K562 (cell line): Measurements from ENCODE around the gene GALNT7. TPM values are rescaled to one million over a fixed set of nuclear protein-coding genes. Genes with fewer than 3 reads are reported as not detected.
A peak's percentile ranks its signal among the peaks of the same experiment; 100 is the strongest.

Experiments
- DIDO1 ChIP-seq: fragments of 450-650 bp; IDR thresholded peaks from 2 replicates; pipeline ENCODE4 v1.6.1; 2016; ENCODE audit warnings: low read depth, missing biosample characterization, missing genetic modification characterization
- ELF4 ChIP-seq: fragments of 450-650 bp; formaldehyde crosslinking; IDR thresholded peaks from 2 replicates; pipeline ENCODE4 v1.4.0; 2022; ENCODE audit warnings: missing genetic modification characterization
- FUS ChIP-seq: fragments of 200-400 bp; formaldehyde crosslinking; optimal IDR thresholded peaks from 2 replicates; pipeline ENCODE3; 2017; ENCODE audit warnings: low read depth, low read length
- GABPA ChIP-seq: fragments of 200-800 bp; sonication (Bioruptor generic); conservative IDR thresholded peaks from 2 replicates; pipeline ENCODE4 v1.6.1; 2016; ENCODE audit warnings: low read depth, missing genetic modification characterization, missing compliant biosample characterization
- GTF2E2 ChIP-seq: fragments of 200-800 bp; sonication (Bioruptor generic); IDR thresholded peaks from 2 replicates; pipeline ENCODE4 v1.6.1; 2016; ENCODE audit warnings: missing genetic modification characterization, missing compliant biosample characterization
- NELFE ChIP-seq: IDR thresholded peaks from 2 replicates; pipeline ENCODE4 v1.6.1; 2011; ENCODE audit warnings: mild to moderate bottlenecking; ENCODE audit not compliant: insufficient read depth, insufficient read length
- NR2F6 ChIP-seq: fragments of 450-650 bp; formaldehyde crosslinking; IDR thresholded peaks from 2 replicates; pipeline ENCODE4 v1.4.0; 2020; ENCODE audit warnings: mild to moderate bottlenecking
- PURB ChIP-seq: sonication (generic); formaldehyde crosslinking; IDR thresholded peaks from 2 replicates; pipeline ENCODE4 v1.9.0; 2021; ENCODE audit warnings: low read depth, mild to moderate bottlenecking, missing genetic modification reagents
- RBM15 ChIP-seq: fragments of 200-400 bp; formaldehyde crosslinking; IDR thresholded peaks from 2 replicates; pipeline ENCODE4 v1.6.1; 2018; ENCODE audit warnings: mild to moderate bottlenecking, low read length, moderate library complexity; ENCODE audit not compliant: insufficient read depth
- RUNX1 ChIP-seq: sonication (generic); IDR thresholded peaks from 2 replicates; pipeline ENCODE4 v1.6.1; 2016; ENCODE audit warnings: antibody characterized with exemption, low read depth
- SAFB2 ChIP-seq: fragments of 200-400 bp; formaldehyde crosslinking; IDR thresholded peaks from 2 replicates; pipeline ENCODE4 v1.6.1; 2018; ENCODE audit warnings: borderline replicate concordance, low read length, low read depth, moderate library complexity; ENCODE audit not compliant: severe bottlenecking
- TRIM24 ChIP-seq, 2 experiments: fragments of 450-650 bp; IDR thresholded peaks; 2 replicates each; pipeline ENCODE4 v1.6.1; 2016
- ZNF184 ChIP-seq: sonication (generic); formaldehyde crosslinking; IDR thresholded peaks from 2 replicates; pipeline ENCODE4 v1.5.0; 2020; ENCODE audit warnings: missing genetic modification reagents
- ZSCAN32 ChIP-seq: fragments of 450-650 bp; formaldehyde crosslinking; IDR thresholded peaks from 2 replicates; pipeline ENCODE4 v1.4.0; 2020; ENCODE audit warnings: mild to moderate bottlenecking, moderate library complexity
- polyA plus RNA-seq, 8 experiments: library from polyadenylated mRNA; depleted of rRNA in 4 of 8; stranded (reverse) in 5 of 8; unstranded in 3 of 8; fragments of >200 nt; fragmentation: Nextera tagmentation in 2 of 8; fragmentation: Illumina TruSeq in 1 of 8; extraction: Ambion mirVana in 2 of 8; extraction: Trizol in 1 of 8; gene quantifications; 2 replicates each; pipeline versions ENCODE4 v1.2.1 to v1.2.3, GENCODE V29; 2011 to 2014; ENCODE audit warnings: inconsistent platforms in 1 of 8, missing spikeins in 1 of 8
- total RNA-seq, 7 experiments: library from RNA; depleted of rRNA in 6 of 7; stranded (reverse); fragments of >200 nt in 6 of 7; fragmentation: Illumina TruSeq in 2 of 7; extraction: Trizol in 2 of 7; gene quantifications; 2 replicates each; pipeline versions ENCODE4 v1.2.1 to v1.2.3, GENCODE V29; 2011 to 2021; ENCODE audit warnings: low replicate concordance in 1 of 7
- TF ChIP-seq, protein P1 (sequence below), 3 experiments: IDR thresholded peaks in 2 of 3; conservative IDR thresholded peaks in 1 of 3; 2 replicates each; pipeline ENCODE4 v1.5.1; 2011 to 2012; ENCODE audit warnings: low read length in 3 of 3, mild to moderate bottlenecking in 3 of 3, control low read depth in 2 of 3, improper control_type of control experiment in 1 of 3, inconsistent platforms in 1 of 3, low read depth in 1 of 3, mixed read lengths in 1 of 3, moderate library complexity in 1 of 3; ENCODE audit not compliant: insufficient read depth in 2 of 3
- TF ChIP-seq, protein P2 (sequence below): IDR thresholded peaks from 2 replicates; pipeline ENCODE4 v1.6.1; 2016; ENCODE audit warnings: missing genetic modification characterization, missing compliant biosample characterization
- TF ChIP-seq, protein P3 (sequence below), 2 experiments: fragments of 200-800 bp in 1 of 2; sonication (Bioruptor generic) in 1 of 2; sonication (generic) in 1 of 2; formaldehyde crosslinking in 1 of 2; IDR thresholded peaks in 1 of 2; conservative IDR thresholded peaks in 1 of 2; 2 replicates each; pipeline versions ENCODE4 v1.5.0 to v1.6.1; 2016 to 2020; ENCODE audit warnings: missing compliant biosample characterization in 1 of 2, missing genetic modification characterization in 1 of 2, missing genetic modification reagents in 1 of 2
- TF ChIP-seq, protein P4 (sequence below): fragments of 450-650 bp; formaldehyde crosslinking; conservative IDR thresholded peaks from 2 replicates; pipeline ENCODE4 v1.4.0; 2022; ENCODE audit warnings: mild to moderate bottlenecking, missing genetic modification characterization

The GALNT7 gene
- total and polyA plus RNA-seq, 9 of the 15 experiments (the other 6 are each of a cell fraction or from before 2014, with no cell fraction given) = 16.7 to 38.7 (median 31.1) TPM

DNA sequence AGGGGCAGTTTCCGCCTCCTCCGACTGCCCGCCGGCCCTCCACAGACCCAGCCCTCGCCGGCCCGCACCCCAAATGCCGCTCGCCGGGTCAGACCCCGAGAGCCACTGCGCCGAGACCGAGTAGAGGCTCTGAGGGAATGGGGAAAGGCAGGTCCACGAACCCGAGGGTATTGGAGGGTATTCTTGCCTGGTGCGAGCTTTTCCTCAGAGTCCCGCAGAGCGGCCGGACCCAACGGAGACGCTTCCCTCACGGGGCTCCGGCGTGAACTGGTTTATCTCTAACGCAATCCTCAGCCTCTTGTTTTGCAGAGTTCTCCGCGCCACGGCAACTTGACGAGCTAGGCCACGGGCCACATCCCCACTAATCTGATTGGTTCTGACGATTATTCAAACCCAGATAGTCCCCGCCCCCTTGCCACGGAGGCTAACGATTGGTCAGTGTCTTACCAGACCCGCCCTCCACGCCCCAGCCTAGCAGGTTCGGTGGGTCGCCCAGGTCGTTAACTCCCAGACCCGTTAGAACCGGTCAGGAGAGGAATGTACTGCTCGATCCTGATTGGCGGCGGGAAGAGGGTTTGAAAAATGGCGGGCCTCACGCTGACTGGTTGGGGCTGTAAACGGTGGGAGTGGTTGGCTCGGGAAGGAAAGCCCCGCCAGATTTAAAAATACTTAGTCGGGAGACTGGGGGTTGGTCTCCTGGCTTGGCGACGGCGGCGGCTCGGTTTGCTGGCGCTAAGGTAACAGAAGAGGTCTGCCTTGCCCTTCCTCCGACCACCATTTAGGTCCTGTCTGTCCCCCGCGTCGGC, 165.7 kb downstream of the GALNT7 start, which contains the start of gene HMGB2 (continued):
- TF ChIP-seq, protein P1, sequence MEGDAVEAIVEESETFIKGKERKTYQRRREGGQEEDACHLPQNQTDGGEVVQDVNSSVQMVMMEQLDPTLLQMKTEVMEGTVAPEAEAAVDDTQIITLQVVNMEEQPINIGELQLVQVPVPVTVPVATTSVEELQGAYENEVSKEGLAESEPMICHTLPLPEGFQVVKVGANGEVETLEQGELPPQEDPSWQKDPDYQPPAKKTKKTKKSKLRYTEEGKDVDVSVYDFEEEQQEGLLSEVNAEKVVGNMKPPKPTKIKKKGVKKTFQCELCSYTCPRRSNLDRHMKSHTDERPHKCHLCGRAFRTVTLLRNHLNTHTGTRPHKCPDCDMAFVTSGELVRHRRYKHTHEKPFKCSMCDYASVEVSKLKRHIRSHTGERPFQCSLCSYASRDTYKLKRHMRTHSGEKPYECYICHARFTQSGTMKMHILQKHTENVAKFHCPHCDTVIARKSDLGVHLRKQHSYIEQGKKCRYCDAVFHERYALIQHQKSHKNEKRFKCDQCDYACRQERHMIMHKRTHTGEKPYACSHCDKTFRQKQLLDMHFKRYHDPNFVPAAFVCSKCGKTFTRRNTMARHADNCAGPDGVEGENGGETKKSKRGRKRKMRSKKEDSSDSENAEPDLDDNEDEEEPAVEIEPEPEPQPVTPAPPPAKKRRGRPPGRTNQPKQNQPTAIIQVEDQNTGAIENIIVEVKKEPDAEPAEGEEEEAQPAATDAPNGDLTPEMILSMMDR (IDR thresholded peaks at IDR 0.05 in 2 of 3, conservative IDR thresholded peaks at IDR 0.05 in 1 of 3; ENCODE audit: insufficient read depth in 2 of 3, low read depth in 1 of 3, low read length in 3 of 3) = peak in 1 of 3 experiments; percentile 1; a peak in 1 of 6 replicates
- TF ChIP-seq PURB (CRISPR knock-in tag) (no peak), SAFB2 (no peak), RBM15 (no peak), ZSCAN32 (peak; percentile 17; the same call in 1 of the 2 replicates), GTF2E2 (tag) (peak; percentile 36; the same call in 1 of the 2 replicates), ELF4 (CRISPR knock-in tag) (no peak), RUNX1 (no peak), ZNF184 (no peak), FUS (no peak), GABPA (tag) (0 out of 2 replicates have a peak, but pooled peaks have one; percentile 6), TRIM24 (IDR thresholded peaks at IDR 0.05) (peak; percentile 76 to 90; a peak in 3 of 4 replicates), DIDO1 (no peak), NELFE (peak; percentile 78), NR2F6 (CRISPR knock-in tag) (no peak)
- TF ChIP-seq, protein P2, sequence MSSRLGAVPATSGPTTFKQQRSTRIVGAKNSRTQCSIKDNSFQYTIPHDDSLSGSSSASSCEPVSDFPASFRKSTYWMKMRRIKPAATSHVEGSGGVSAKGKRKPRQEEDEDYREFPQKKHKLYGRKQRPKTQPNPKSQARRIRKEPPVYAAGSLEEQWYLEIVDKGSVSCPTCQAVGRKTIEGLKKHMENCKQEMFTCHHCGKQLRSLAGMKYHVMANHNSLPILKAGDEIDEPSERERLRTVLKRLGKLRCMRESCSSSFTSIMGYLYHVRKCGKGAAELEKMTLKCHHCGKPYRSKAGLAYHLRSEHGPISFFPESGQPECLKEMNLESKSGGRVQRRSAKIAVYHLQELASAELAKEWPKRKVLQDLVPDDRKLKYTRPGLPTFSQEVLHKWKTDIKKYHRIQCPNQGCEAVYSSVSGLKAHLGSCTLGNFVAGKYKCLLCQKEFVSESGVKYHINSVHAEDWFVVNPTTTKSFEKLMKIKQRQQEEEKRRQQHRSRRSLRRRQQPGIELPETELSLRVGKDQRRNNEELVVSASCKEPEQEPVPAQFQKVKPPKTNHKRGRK (tag) = no peak
- TF ChIP-seq, protein P3, sequence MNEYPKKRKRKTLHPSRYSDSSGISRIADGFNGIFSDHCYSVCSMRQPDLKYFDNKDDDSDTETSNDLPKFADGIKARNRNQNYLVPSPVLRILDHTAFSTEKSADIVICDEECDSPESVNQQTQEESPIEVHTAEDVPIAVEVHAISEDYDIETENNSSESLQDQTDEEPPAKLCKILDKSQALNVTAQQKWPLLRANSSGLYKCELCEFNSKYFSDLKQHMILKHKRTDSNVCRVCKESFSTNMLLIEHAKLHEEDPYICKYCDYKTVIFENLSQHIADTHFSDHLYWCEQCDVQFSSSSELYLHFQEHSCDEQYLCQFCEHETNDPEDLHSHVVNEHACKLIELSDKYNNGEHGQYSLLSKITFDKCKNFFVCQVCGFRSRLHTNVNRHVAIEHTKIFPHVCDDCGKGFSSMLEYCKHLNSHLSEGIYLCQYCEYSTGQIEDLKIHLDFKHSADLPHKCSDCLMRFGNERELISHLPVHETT (CRISPR knock-in tag; conservative IDR thresholded peaks at IDR 0.05 in 1 of 2, IDR thresholded peaks at IDR 0.05 in 1 of 2) = no peak
- TF ChIP-seq, protein P4, sequence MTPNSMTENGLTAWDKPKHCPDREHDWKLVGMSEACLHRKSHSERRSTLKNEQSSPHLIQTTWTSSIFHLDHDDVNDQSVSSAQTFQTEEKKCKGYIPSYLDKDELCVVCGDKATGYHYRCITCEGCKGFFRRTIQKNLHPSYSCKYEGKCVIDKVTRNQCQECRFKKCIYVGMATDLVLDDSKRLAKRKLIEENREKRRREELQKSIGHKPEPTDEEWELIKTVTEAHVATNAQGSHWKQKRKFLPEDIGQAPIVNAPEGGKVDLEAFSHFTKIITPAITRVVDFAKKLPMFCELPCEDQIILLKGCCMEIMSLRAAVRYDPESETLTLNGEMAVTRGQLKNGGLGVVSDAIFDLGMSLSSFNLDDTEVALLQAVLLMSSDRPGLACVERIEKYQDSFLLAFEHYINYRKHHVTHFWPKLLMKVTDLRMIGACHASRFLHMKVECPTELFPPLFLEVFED (CRISPR knock-in tag) = 0 out of 2 replicates have a peak, but pooled peaks have one; percentile 48
